NB4 (cell line): ENCODE data around the gene DGKA.

Experiments
- MYC ChIP-seq: IDR thresholded peaks from 2 replicates; pipeline ENCODE4 v1.6.1; 2011; ENCODE audit warnings: low read depth, low read length
- POLR2A ChIP-seq: IDR thresholded peaks from 2 replicates; pipeline ENCODE4 v1.6.1; 2011; ENCODE audit warnings: mild to moderate bottlenecking; ENCODE audit not compliant: insufficient read length; ENCODE audit errors: extremely low read depth

GRCh38 chr12:55983232-55983842 lies 52.4 kb downstream of the DGKA start:
- TF ChIP-seq POLR2A (no peak), MYC (no peak)
